ENCODE data around the gene ANKRD44. TPM values are rescaled to one million over a fixed set of nuclear protein-coding genes. Genes with fewer than 3 reads are reported as not detected.

The ANKRD44 gene
- total RNA-seq, 1 donor from 2014 or later, result 11.2 TPM

GRCh38 chr2:197138506-197138905, 172.1 kb downstream of the ANKRD44 start:
- Mint-ChIP-seq H3K4me1 (peaks cover 13% of the 10 kb centered on the region), H3K27me3 (ENCODE audit: low read depth) (no peaks in the 10 kb centered on the region), H3K36me3 (ENCODE audit: low read depth) (no peaks in the 10 kb centered on the region), H3K27ac (ENCODE audit: unreplicated experiment) (no peak overlapping the region), H3K4me3 (no peak overlapping the region), H3K9me3 (no peaks in the 10 kb centered on the region)
- DNase-seq (ENCODE audit: low read depth, low spot score), result no peak
- TF ChIP-seq, protein P1, sequence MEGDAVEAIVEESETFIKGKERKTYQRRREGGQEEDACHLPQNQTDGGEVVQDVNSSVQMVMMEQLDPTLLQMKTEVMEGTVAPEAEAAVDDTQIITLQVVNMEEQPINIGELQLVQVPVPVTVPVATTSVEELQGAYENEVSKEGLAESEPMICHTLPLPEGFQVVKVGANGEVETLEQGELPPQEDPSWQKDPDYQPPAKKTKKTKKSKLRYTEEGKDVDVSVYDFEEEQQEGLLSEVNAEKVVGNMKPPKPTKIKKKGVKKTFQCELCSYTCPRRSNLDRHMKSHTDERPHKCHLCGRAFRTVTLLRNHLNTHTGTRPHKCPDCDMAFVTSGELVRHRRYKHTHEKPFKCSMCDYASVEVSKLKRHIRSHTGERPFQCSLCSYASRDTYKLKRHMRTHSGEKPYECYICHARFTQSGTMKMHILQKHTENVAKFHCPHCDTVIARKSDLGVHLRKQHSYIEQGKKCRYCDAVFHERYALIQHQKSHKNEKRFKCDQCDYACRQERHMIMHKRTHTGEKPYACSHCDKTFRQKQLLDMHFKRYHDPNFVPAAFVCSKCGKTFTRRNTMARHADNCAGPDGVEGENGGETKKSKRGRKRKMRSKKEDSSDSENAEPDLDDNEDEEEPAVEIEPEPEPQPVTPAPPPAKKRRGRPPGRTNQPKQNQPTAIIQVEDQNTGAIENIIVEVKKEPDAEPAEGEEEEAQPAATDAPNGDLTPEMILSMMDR (conservative IDR thresholded peaks at IDR 0.05), result no peak

GRCh38 chr2:197137826-197138477, 172.6 kb downstream of the ANKRD44 start:
- Mint-ChIP-seq H3K36me3 (ENCODE audit: low read depth) (no peaks in the 10 kb centered on the region), H3K4me3 (no peak overlapping the region), H3K9me3 (no peaks in the 10 kb centered on the region), H3K27me3 (ENCODE audit: low read depth) (no peaks in the 10 kb centered on the region), H3K27ac (ENCODE audit: unreplicated experiment) (no peak overlapping the region), H3K4me1 (peaks cover 13% of the 10 kb centered on the region)
- DNase-seq (ENCODE audit: low read depth, low spot score), result no peak
- TF ChIP-seq, protein P1 (conservative IDR thresholded peaks at IDR 0.05), result no peak

GRCh38 chr2:197137231-197137630, 173.3 kb downstream of the ANKRD44 start:
- TF ChIP-seq, protein P1 (conservative IDR thresholded peaks at IDR 0.05), result no peak
- Mint-ChIP-seq H3K4me1 (peaks cover 13% of the 10 kb centered on the region), H3K27me3 (ENCODE audit: low read depth) (no peaks in the 10 kb centered on the region), H3K4me3 (no peak overlapping the region), H3K36me3 (ENCODE audit: low read depth) (no peaks in the 10 kb centered on the region), H3K27ac (ENCODE audit: unreplicated experiment) (no peak overlapping the region), H3K9me3 (no peaks in the 10 kb centered on the region)
- no peak for DNase-seq (ENCODE audit: low read depth, low spot score)

- Mint-ChIP-seq H3K27ac (ENCODE audit: unreplicated experiment) (peak overlapping the region; percentile 38), H3K27me3 (ENCODE audit: low read depth) (no peaks in the 10 kb centered on the region)
- TF ChIP-seq, protein P1 (conservative IDR thresholded peaks at IDR 0.05), result no peak
Observed at GRCh38 chr2:197136452-197136851, 174.1 kb downstream of the ANKRD44 start.

GRCh38 chr2:197135806-197136205, 174.8 kb downstream of the ANKRD44 start:
- Mint-ChIP-seq H3K27ac (ENCODE audit: unreplicated experiment) (peak overlapping the region; percentile 52), H3K9me3 (no peaks in the 10 kb centered on the region), H3K36me3 (ENCODE audit: low read depth) (no peaks in the 10 kb centered on the region), H3K4me3 (no peak overlapping the region), H3K4me1 (peaks cover 4% of the 10 kb centered on the region), H3K27me3 (ENCODE audit: low read depth) (no peaks in the 10 kb centered on the region)
- DNase-seq (ENCODE audit: low read depth, low spot score), result no peak
- TF ChIP-seq, protein P1 (conservative IDR thresholded peaks at IDR 0.05), result no peak

More at GRCh38 chr2:197136452-197136851, 174.1 kb downstream of the ANKRD44 start:
- H3K9me3 Mint-ChIP-seq, result no peaks in the 10 kb centered on the region
- no peak for DNase-seq (ENCODE audit: low read depth, low spot score)
- H3K36me3 Mint-ChIP-seq (ENCODE audit: low read depth), result no peaks in the 10 kb centered on the region
- peaks cover 5% of the 10 kb centered on the region for H3K4me1 Mint-ChIP-seq
- no peak overlapping the region for H3K4me3 Mint-ChIP-seq

All from neural crest cell (in vitro differentiated cells).